ENCODE data around the gene ADAMTS14.

Gene ADAMTS14

GRCh38 chr10:70809011-70809611, 136.8 kb downstream of the ADAMTS14 start:
- DNase-seq (ENCODE audit: low read depth, low spot score): no peak
- H3K27ac ChIP-seq: no peak overlapping the region

DNA sequence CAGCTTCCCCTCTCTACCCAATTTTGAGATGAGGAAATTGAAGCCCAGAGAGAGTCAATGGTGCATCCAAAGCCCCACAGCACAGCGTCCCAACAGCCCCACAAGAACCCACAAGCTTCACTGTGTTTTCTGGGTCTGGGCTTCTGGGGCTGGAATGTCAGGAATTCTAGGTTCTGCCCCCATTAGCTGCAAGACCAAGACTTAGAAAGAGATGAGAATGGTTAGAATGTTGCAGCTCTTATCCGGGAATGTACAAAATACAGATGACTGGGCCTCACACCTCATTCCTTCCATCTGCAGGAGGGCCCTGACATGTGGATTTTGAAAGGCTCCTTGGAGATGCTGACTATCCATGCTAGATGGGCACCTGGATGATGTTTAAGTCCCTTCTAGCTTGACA, 137.4 kb downstream of the ADAMTS14 start:
- no peak overlapping the region for H3K27ac ChIP-seq
- no peak for DNase-seq (ENCODE audit: low read depth, low spot score)

DNA sequence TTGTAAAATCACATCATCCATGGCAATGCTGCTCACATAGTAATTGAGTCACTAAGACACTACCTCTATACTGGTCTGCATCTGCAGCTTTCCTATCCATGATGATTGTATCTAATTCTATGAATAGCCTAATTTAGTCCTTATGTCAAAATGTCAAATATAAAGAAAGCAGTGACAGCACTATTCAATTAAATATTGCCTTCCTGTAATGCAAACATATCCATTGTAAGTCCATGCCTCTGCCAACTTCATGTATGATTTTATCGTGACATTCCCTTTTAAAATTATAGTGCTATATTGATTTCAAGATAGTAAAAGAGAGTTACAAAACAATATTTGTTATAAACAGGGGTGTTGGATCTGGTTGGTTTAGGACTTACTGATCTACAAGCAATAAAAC, 138.7 kb downstream of the ADAMTS14 start:
- no peak overlapping the region for H3K27ac ChIP-seq
- no peak for DNase-seq (ENCODE audit: low read depth, low spot score)

DNA sequence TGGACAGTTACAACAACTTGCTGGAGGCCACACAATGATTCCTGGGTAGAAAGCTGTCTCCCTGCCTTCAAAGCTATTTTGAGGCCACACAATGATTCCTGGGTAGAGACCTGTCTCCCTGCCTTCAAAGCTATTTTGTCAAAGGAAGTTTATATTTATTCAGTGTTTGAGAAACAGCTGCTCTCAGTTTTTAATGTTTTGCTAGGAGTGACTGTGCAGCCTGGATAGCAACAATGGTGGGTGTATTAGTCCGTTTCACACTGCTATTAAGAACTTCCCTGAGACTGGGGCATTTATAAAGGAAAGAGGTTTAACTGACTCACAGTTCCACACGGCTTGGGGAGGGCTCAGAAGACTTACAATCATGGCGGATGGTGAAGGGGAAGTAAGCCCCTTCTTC, 139.6 kb downstream of the ADAMTS14 start:
- no peak overlapping the region for H3K27ac ChIP-seq
- no peak for DNase-seq (ENCODE audit: low read depth, low spot score)

Measured in epithelial cell of prostate (primary cell).